HUES6 (cell line): Measurements from ENCODE around the gene SAE1.

Source experiments
- H3K27ac ChIP-seq: 2 replicates; pipeline ENCODE4 v1.7.0; 2013; ENCODE audit warnings: low read depth, mild to moderate bottlenecking, low read length, inconsistent platforms
- H3K27me3 ChIP-seq: 2 replicates; pipeline ENCODE4 v1.6.1; 2013; ENCODE audit warnings: low read length; ENCODE audit not compliant: control insufficient read depth, insufficient read depth
- H3K36me3 ChIP-seq: 2 replicates; pipeline ENCODE4 v1.6.1; 2013; ENCODE audit warnings: low read length; ENCODE audit not compliant: control insufficient read depth, insufficient read depth
- H3K4me1 ChIP-seq: 2 replicates; pipeline ENCODE4 v1.6.1; 2013; ENCODE audit warnings: low read length; ENCODE audit not compliant: control insufficient read depth, insufficient read depth
- H3K4me3 ChIP-seq: 2 replicates; pipeline ENCODE4 v1.5.1; 2013; ENCODE audit warnings: low read depth, low read length
- H3K9ac ChIP-seq: one replicate; pipeline ENCODE4 v1.6.1; 2013; ENCODE audit warnings: mild to moderate bottlenecking, low read length
- H3K9me3 ChIP-seq: 2 replicates; pipeline ENCODE4 v1.6.1; 2013; ENCODE audit warnings: low read depth, low read length; ENCODE audit not compliant: control insufficient read depth, insufficient read depth

The SAE1 gene

DNA sequence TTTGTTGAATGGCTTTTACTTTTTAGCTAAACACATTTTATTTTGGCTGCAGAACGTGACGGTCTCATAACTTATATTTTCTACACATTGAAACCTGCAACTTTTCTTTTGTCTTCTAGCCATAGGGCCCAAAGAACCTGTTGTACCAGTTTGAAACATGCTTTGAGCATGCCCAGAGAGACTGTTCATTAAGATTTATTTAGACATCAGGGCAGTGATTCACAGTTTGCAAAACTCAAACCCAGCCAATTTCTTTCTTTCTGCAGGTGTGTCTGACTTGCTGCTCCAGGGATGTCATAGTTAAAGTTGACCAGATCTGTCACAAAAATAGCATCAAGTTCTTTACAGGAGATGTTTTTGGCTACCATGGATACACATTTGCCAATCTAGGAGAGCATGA is 22.0 kb downstream of the SAE1 start:
- H3K4me1 ChIP-seq: peaks cover 22% of the 10 kb centered on the region
- peaks cover 86% of the 10 kb centered on the region for H3K36me3 ChIP-seq
- H3K27me3 ChIP-seq: no peaks in the 10 kb centered on the region
- H3K27ac ChIP-seq: no peak overlapping the region
- H3K9me3 ChIP-seq: no peaks in the 10 kb centered on the region
- H3K9ac ChIP-seq: no peak overlapping the region
- H3K4me3 ChIP-seq: no peak overlapping the region

DNA sequence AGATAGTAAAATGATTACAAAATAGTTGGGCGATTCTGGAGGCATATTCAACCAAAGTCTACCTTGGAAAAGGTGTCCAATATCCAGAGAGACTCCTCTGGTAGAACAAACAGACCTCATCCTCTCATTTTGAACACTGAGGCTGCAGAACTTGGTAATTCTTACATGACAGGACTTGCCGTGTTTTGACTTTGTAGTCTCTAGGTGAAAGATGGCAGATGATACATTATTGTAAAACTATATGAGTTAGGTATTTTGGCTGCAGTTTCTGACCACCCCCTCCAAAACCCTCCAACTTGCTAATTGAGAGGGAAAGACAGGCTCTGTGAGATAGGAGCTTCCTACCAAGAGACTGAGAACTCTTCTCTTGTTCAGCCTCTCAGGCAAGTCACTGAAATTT is 22.6 kb downstream of the SAE1 start:
- Histone ChIP-seq H3K27me3 (no peaks in the 10 kb centered on the region), H3K27ac (no peak overlapping the region), H3K36me3 (peaks cover 83% of the 10 kb centered on the region), H3K4me3 (no peak overlapping the region), H3K4me1 (peaks cover 28% of the 10 kb centered on the region), H3K9me3 (no peaks in the 10 kb centered on the region), H3K9ac (no peak overlapping the region)

DNA sequence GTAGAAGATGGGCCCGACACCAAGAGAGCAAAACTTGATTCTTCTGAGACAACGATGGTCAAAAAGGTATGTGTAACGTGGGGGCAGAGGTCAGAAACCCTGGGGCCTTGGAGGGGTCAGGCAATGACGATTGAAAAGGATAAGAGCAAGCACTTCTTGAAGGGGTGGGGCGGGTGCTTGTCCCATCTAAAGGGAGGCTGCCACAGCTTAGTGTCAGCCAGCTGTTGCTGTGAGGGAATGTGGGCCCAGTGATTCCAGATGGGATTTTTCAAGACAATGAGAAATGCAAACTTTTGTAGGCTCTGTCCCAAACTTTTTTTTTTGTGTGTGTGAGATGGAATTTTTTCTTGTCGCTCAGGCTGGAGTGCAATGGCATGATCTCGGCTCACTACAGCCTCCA is 24.5 kb downstream of the SAE1 start:
- H3K4me1 ChIP-seq: peaks cover 39% of the 10 kb centered on the region

DNA sequence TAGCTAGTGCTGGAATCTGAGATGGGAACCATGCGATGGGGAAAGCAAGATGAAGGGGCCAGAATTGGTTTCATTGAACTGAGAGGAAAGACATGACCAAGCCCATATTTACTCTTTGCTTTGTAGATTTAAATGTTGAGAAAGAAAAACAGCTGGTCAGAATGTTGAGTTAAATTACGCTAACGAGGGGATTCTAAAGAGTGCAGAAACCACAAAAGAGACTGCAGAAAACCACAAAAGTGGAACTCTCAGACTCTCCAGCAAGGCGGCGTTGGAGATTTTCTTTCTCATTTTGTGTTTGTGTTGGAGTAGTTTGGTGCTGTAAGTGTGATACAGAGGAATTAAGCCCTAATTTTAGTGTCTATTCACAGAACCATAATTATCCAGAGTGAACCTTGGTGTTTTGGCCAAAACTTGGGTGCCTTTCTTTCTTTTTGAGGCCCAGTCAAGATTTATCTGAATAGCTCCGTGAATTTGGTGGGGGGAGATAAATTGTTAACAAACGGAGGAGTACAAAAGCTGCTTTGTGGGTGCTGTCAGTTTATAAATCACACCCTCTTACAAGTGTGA is 26.3 kb downstream of the SAE1 start:
- peaks cover 80% of the 10 kb centered on the region for H3K36me3 ChIP-seq

More for the DNA sequence above, 24.5 kb downstream of the SAE1 start:
- Histone ChIP-seq H3K27ac (no peak overlapping the region), H3K4me3 (no peak overlapping the region), H3K9ac (no peak overlapping the region), H3K9me3 (no peaks in the 10 kb centered on the region), H3K36me3 (peaks cover 84% of the 10 kb centered on the region), H3K27me3 (no peaks in the 10 kb centered on the region)

DNA sequence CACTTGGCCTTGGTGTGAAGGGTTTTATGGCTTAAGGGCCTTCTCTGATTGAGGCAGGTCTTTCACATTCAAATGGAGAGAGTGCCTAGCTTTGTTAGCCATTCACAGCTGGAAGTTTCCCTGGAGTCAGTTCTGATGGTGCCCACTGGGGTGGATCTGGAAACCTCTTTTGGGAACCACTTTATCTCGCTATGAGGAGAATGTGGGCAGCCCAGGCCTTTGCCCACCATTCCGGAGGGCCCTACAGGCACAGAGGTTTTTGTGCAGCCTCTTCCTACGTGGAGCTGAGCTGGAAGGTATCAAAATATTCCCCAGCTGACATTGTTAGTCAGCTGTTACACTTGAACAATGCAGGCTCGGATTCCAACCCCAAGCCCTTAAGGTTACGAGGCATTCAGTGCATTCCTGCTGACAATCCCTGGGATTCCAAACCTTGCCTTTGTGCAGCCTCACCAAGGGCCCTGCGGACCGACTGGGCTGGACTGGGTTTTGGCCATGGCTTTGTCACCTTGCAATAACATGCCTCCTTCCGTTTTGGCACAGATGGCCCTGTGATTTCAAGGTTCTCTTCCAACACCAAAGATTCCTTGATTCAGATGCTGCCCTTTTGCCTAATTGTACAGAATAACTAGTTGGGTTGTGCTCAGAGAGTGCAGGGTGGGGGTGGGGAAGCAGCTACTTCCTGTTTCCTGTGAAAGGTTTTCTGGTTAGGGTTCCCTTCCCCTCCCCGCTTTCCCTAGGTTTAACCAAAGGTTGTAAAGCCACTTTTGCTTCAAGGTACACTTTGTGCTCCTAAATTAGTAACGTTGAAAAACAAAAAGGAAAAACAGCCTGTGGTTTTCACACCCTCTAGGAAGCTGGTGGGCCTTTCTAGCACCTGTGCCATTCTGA is 27.0 kb downstream of the SAE1 start:
- H3K9ac ChIP-seq: peak overlapping the region; percentile 76
- H3K9me3 ChIP-seq: no peaks in the 10 kb centered on the region
- peak overlapping the region; percentile 84 for H3K27ac ChIP-seq
- H3K36me3 ChIP-seq: peaks cover 76% of the 10 kb centered on the region
- H3K4me3 ChIP-seq: peak overlapping the region; percentile 31
- H3K4me1 ChIP-seq: peaks cover 28% of the 10 kb centered on the region
- H3K27me3 ChIP-seq: no peaks in the 10 kb centered on the region

More for the DNA sequence above, 26.3 kb downstream of the SAE1 start:
- peak overlapping the region; percentile 27; the same call in 1 of the 2 replicates for H3K4me3 ChIP-seq
- peaks cover 35% of the 10 kb centered on the region for H3K4me1 ChIP-seq
- H3K27ac ChIP-seq: peak overlapping the region; percentile 84; the same call in 1 of the 2 replicates
- H3K9ac ChIP-seq: peak overlapping the region; percentile 56
- H3K9me3 ChIP-seq: no peaks in the 10 kb centered on the region
- H3K27me3 ChIP-seq: no peaks in the 10 kb centered on the region

DNA sequence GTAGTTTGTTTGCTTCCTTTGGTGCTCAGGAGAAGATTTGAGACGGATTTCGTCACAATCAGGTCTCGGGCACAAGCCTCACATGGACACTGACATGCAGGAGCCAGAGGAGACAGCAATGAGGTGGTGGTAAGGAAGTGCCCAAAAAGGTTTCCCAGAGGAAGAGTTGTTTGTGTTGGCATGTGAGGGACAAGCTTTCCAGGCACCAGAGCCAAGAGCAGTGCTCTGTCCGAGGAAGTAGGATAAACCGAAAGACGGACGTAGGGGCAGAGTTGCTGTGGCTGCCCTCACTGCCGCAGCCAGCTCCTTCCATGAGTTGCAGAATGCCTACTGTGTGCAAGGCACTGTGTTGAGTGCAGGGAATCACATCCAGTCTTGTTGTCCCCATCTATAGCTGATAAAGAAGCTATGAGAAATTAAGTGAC is 27.7 kb downstream of the SAE1 start:
- Histone ChIP-seq H3K9me3 (no peaks in the 10 kb centered on the region), H3K36me3 (peaks cover 69% of the 10 kb centered on the region), H3K27ac (peak overlapping the region; percentile 84), H3K4me1 (peaks cover 27% of the 10 kb centered on the region), H3K27me3 (no peaks in the 10 kb centered on the region), H3K9ac (peak overlapping the region; percentile 76), H3K4me3 (peak overlapping the region; percentile 31; the same call in 1 of the 2 replicates)

DNA sequence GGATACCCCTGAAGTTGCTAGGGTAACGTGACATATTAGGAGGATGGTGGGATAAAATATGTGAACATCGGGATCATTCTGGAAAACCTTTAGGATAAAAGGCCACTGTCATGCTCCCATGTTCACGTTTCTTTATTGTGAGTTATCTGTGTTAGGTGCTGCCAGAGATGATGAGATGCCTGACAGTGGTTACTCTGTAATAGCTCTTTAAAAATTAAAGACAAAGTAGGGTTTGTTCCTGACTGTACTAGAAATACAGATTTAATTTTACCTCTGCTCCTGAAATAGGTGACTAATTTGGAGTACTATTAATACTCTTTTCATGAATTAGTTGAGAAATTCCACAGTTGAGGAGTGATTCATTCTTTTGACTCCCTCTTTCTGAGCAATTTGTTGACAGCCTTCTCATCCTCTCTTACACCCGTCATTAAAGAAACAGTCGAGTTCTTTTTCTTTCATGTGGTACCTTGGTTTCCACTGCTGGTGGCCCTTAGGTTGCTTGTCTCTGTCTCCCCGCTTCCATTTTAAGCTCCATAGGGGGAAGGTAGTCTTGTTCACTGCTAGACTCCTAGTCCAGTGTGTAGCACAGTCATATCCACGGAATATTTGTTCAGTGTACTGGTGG is 28.4 kb downstream of the SAE1 start:
- Histone ChIP-seq H3K27ac (peak overlapping the region; percentile 84; the same call in 1 of the 2 replicates), H3K36me3 (peaks cover 67% of the 10 kb centered on the region), H3K4me3 (no peak overlapping the region), H3K9ac (peak overlapping the region; percentile 76), H3K4me1 (peaks cover 27% of the 10 kb centered on the region), H3K27me3 (no peaks in the 10 kb centered on the region), H3K9me3 (no peaks in the 10 kb centered on the region)

DNA sequence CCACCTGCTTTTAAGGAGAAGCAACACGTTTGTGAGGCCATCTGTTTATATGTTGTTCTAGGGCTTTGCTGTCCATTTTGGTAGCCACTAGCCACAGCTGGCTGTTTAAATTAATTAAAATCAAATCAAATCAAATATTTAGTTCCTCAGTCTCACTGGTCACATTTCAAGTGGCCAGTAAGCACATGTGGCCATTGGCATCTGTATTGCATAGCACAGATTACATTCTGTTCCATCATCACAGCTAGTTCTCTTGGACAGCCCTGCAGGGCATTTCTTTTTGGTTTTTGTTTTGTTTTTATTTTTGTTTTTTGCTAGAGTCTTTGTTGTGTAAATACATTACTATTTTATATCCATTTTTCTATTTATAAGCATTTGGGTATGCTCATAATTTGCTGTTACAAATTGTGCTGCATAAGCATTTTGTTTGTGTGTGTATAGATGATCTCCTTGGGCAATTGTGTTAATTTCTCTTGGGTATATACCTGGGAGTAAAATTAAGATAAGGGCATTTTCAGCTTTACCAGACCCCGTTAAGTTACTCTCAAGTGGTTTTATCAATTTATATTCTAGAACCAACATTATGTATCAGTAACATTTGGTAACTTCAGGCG is 31.3 kb downstream of the SAE1 start:
- Histone ChIP-seq H3K27ac (no peak overlapping the region), H3K36me3 (peaks cover 59% of the 10 kb centered on the region), H3K9me3 (no peaks in the 10 kb centered on the region), H3K9ac (no peak overlapping the region), H3K4me1 (peaks cover 22% of the 10 kb centered on the region), H3K27me3 (no peaks in the 10 kb centered on the region), H3K4me3 (no peak overlapping the region)

DNA sequence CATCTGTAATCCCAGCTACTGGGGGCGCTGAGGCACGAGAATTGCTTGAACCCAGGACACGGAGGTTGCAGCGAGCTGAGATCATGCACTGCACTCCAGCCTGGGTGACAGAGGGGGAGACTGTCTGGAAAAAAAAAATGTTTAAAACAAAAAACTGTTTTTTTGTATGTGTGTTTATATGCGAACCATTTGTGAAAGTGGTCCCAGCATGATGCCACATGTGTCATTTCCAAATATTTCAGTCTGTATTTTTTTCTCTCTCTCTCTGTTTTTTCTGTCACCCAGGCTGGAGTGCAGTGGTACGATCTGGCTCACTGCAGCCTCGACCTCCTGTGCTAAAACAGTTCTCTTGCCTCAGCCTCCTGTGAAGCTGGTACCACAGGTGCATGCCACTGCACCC is 37.4 kb downstream of the SAE1 start:
- Histone ChIP-seq H3K9me3 (no peaks in the 10 kb centered on the region), H3K4me3 (no peak overlapping the region), H3K9ac (no peak overlapping the region), H3K36me3 (peaks cover 77% of the 10 kb centered on the region), H3K27ac (no peak overlapping the region), H3K27me3 (no peaks in the 10 kb centered on the region), H3K4me1 (no peaks in the 10 kb centered on the region)

DNA sequence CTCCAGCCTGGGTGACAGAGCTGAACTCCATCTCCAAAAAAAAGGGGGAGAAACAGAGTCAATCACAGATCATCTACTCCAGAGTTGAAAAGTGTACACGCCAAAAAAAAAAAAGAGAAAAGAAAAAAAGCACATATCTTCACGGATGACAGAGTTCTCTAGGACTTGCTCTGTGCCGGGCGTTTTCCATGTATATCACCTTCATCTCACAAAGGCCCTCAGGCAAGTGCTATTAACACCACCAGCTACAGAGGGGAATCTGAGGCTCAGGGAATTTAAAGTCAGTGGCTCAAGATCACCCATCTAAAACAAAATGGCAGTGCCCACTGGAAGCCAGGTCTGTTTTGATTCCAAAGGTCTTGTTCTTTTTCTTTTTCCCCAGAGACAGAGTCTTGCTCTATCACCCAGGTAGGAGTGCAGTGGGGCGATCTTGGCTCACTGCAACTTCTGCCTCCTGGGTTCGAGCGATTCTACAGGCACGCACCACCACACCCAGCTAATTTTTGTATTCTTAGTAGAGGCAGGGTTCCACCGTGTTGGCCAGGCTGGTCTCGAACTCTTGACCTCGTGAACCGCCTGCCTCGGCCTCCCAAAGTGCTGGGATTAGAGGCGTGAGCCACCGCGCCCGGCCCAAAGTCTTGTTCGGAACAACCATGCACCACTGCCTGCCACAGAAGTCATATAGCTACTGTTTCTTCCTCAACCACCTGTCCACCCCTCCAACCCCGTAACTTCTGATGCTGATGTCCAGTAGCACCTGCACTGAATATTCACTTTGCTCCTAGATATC is 42.2 kb downstream of the SAE1 start:
- Histone ChIP-seq H3K4me3 (no peak overlapping the region), H3K4me1 (no peaks in the 10 kb centered on the region), H3K27ac (no peak overlapping the region), H3K9ac (no peak overlapping the region), H3K9me3 (no peaks in the 10 kb centered on the region), H3K27me3 (no peaks in the 10 kb centered on the region), H3K36me3 (peaks cover 89% of the 10 kb centered on the region)
